Uterus (tissue), 2 donors: ENCODE results near the gene SARS2.

Experiments
- POLR2A ChIP-seq, 2 donors: fragments of 450-650 bp; IDR thresholded peaks; one replicate each; pipeline ENCODE4 v1.6.1; 2016; ENCODE audit warnings: antibody characterized with exemption in 2 of 2, mild to moderate bottlenecking in 1 of 2, moderate library complexity in 1 of 2
- TF ChIP-seq, protein P1 (sequence below), 4 experiments: fragments of 200-600 bp in 2 of 4; fragments of 450-650 bp in 2 of 4; sonication (generic) in 2 of 4; IDR thresholded peaks; one replicate each; pipeline ENCODE4 v1.5.1; 2016 to 2019; ENCODE audit warnings: antibody characterized with exemption in 4 of 4, mild to moderate bottlenecking in 2 of 4, moderate library complexity in 1 of 4

- TF ChIP-seq, protein P1, sequence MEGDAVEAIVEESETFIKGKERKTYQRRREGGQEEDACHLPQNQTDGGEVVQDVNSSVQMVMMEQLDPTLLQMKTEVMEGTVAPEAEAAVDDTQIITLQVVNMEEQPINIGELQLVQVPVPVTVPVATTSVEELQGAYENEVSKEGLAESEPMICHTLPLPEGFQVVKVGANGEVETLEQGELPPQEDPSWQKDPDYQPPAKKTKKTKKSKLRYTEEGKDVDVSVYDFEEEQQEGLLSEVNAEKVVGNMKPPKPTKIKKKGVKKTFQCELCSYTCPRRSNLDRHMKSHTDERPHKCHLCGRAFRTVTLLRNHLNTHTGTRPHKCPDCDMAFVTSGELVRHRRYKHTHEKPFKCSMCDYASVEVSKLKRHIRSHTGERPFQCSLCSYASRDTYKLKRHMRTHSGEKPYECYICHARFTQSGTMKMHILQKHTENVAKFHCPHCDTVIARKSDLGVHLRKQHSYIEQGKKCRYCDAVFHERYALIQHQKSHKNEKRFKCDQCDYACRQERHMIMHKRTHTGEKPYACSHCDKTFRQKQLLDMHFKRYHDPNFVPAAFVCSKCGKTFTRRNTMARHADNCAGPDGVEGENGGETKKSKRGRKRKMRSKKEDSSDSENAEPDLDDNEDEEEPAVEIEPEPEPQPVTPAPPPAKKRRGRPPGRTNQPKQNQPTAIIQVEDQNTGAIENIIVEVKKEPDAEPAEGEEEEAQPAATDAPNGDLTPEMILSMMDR (IDR thresholded peaks at IDR 0.05), result peak in 1 of 4 experiments; percentile 40
- peak; percentile 51 to 73 for TF ChIP-seq POLR2A (IDR thresholded peaks at IDR 0.05)
Measured at GRCh38 chr19:38899447-38900201, 30.9 kb downstream of the SARS2 start, which contains the start of the genes NFKBIB and SIRT2.
